H9 (cell line): ENCODE data around the gene UBR2. TPM values are rescaled to one million over a fixed set of nuclear protein-coding genes. Genes with fewer than 3 reads are reported as not detected.

ENCODE experiments used
- DNase-seq: peaks from one replicate; pipeline ENCODE4 v3.0.0-alpha.2; 2017
- H2AFZ ChIP-seq: one replicate; pipeline ENCODE4 v1.6.1; 2013; ENCODE audit warnings: mild to moderate bottlenecking, low read length, control low read depth, moderate library complexity
- H2AK5ac ChIP-seq: 2 replicates; pipeline ENCODE4 v1.6.1; 2013; ENCODE audit warnings: low read length, control low read depth, mixed read lengths; ENCODE audit not compliant: insufficient read length
- H2BK120ac ChIP-seq: one replicate; pipeline ENCODE4 v1.6.1; 2013; ENCODE audit warnings: low read depth, mild to moderate bottlenecking, low read length, control low read depth, inconsistent platforms; ENCODE audit not compliant: poor library complexity, severe bottlenecking
- H2BK12ac ChIP-seq: 2 replicates; pipeline ENCODE4 v1.6.1; 2013; ENCODE audit warnings: low read length, control low read depth, mixed read lengths, low read depth; ENCODE audit not compliant: insufficient read length
- H2BK15ac ChIP-seq: 2 replicates; pipeline ENCODE4 v1.6.1; 2013; ENCODE audit warnings: low read depth, low read length, control low read depth
- H2BK20ac ChIP-seq: one replicate; pipeline ENCODE4 v1.6.1; 2013; ENCODE audit warnings: low read depth, mild to moderate bottlenecking, low read length, control low read depth, inconsistent platforms; ENCODE audit not compliant: poor library complexity, severe bottlenecking
- H2BK5ac ChIP-seq: 2 replicates; pipeline ENCODE4 v1.6.1; 2013; ENCODE audit warnings: low read length, control low read depth, mixed read lengths; ENCODE audit not compliant: insufficient read length
- H3K14ac ChIP-seq: 2 replicates; pipeline ENCODE4 v1.6.1; 2013; ENCODE audit warnings: low read length, control low read depth; ENCODE audit not compliant: insufficient read depth
- H3K18ac ChIP-seq: 2 replicates; pipeline ENCODE4 v1.6.1; 2013; ENCODE audit warnings: low read depth, mild to moderate bottlenecking, mixed read lengths, low read length, control low read depth; ENCODE audit not compliant: insufficient read length
- H3K23ac ChIP-seq: 2 replicates; pipeline ENCODE4 v1.6.1; 2013; ENCODE audit warnings: low read length, control low read depth, mixed read lengths, low read depth; ENCODE audit not compliant: insufficient read length
- H3K23me2 ChIP-seq: 2 replicates; pipeline ENCODE4 v1.6.1; 2013; ENCODE audit warnings: low read depth, mild to moderate bottlenecking, mixed read lengths, low read length, control low read depth; ENCODE audit not compliant: insufficient read length, poor library complexity, severe bottlenecking
- H3K27ac ChIP-seq: 2 replicates; pipeline ENCODE4 v1.5.1; 2013; ENCODE audit warnings: low read length, control low read depth, mixed read lengths, low read depth; ENCODE audit not compliant: insufficient read length
- H3K27me3 ChIP-seq: 2 replicates; pipeline ENCODE4 v1.6.1; 2013; ENCODE audit warnings: low read length, control low read depth, inconsistent platforms; ENCODE audit not compliant: insufficient read depth
- H3K4ac ChIP-seq: 2 replicates; pipeline ENCODE4 v1.6.1; 2013; ENCODE audit warnings: low read depth, mild to moderate bottlenecking, control low read depth, inconsistent platforms, low read length, moderate library complexity
- H3K4me1 ChIP-seq: 2 replicates; pipeline ENCODE4 v1.6.1; 2013; ENCODE audit warnings: low read length, control low read depth, inconsistent platforms; ENCODE audit not compliant: insufficient read depth
- H3K4me2 ChIP-seq: 2 replicates; pipeline ENCODE4 v1.6.1; 2013; ENCODE audit warnings: low read length, control low read depth, mixed read lengths; ENCODE audit not compliant: insufficient read length, insufficient read depth
- H3K56ac ChIP-seq: 2 replicates; pipeline ENCODE4 v1.6.1; 2013; ENCODE audit warnings: low read depth, mild to moderate bottlenecking, mixed read lengths, low read length, control low read depth; ENCODE audit not compliant: insufficient read length
- H3K79me1 ChIP-seq: 2 replicates; pipeline ENCODE4 v1.6.1; 2013; ENCODE audit warnings: low read depth, mild to moderate bottlenecking, moderate library complexity, low read length, control low read depth, inconsistent platforms; ENCODE audit not compliant: insufficient read depth, poor library complexity, severe bottlenecking
- H3K79me2 ChIP-seq: 2 replicates; pipeline ENCODE4 v1.6.1; 2013; ENCODE audit warnings: low read length, control low read depth, inconsistent platforms; ENCODE audit not compliant: insufficient read depth
- H3K9ac ChIP-seq: 2 replicates; pipeline ENCODE4 v1.6.1; 2013; ENCODE audit warnings: low read length, control low read depth, mixed read lengths; ENCODE audit not compliant: insufficient read length; ENCODE audit errors: extremely low read depth
- H3K9me3 ChIP-seq: one replicate; pipeline ENCODE4 v1.6.1; 2013; ENCODE audit warnings: low read depth, low read length, inconsistent platforms; ENCODE audit not compliant: control insufficient read depth
- H3T11ph ChIP-seq: one replicate; pipeline ENCODE4 v1.6.1; 2013; ENCODE audit warnings: mild to moderate bottlenecking, low read length, control low read depth, inconsistent platforms
- H4K20me1 ChIP-seq: one replicate; pipeline ENCODE4 v1.6.1; 2013; ENCODE audit not compliant: control insufficient read depth, insufficient read length, insufficient read depth
- H4K5ac ChIP-seq: 2 replicates; pipeline ENCODE4 v1.6.1; 2013; ENCODE audit warnings: low read depth, mild to moderate bottlenecking, mixed read lengths, low read length, control low read depth; ENCODE audit not compliant: insufficient read length
- H4K8ac ChIP-seq: replicated peaks from 2 replicates; pipeline ENCODE4 v1.6.1; 2013; ENCODE audit warnings: low read length, control low read depth, mixed read lengths, low read depth; ENCODE audit not compliant: insufficient read length
- H4K91ac ChIP-seq: 2 replicates; pipeline ENCODE4 v1.6.1; 2013; ENCODE audit warnings: low read depth, mild to moderate bottlenecking, moderate library complexity, mixed read lengths, low read length, control low read depth; ENCODE audit not compliant: insufficient read length
- H3K27ac Mint-ChIP-seq, 3 experiments: 2 replicates in 2 of 3; 3 replicates in 1 of 3; pipeline ENCODE4 v1.8.0; 2020 to 2021; ENCODE audit warnings: mixed read lengths in 3 of 3, mild to moderate bottlenecking in 1 of 3, moderate library complexity in 1 of 3
- H3K27me3 Mint-ChIP-seq: 2 replicates; pipeline ENCODE4 v1.8.0; 2021; ENCODE audit warnings: low read depth, mild to moderate bottlenecking, moderate library complexity, mixed read lengths
- H3K36me3 Mint-ChIP-seq, 3 experiments: 2 replicates in 2 of 3; 3 replicates in 1 of 3; pipeline ENCODE4 v1.8.0; 2020 to 2021; ENCODE audit warnings: low read depth in 3 of 3, mixed read lengths in 3 of 3; ENCODE audit not compliant: insufficient read depth in 1 of 3
- H3K4me1 Mint-ChIP-seq, 2 experiments: 2 replicates each; pipeline ENCODE4 v1.8.0; 2020; ENCODE audit warnings: mixed read lengths in 2 of 2
- H3K4me3 Mint-ChIP-seq, 2 experiments: 2 replicates in 1 of 2; 3 replicates in 1 of 2; pipeline ENCODE4 v1.8.0; 2020 to 2021; ENCODE audit warnings: mild to moderate bottlenecking in 2 of 2, mixed read lengths in 2 of 2, moderate library complexity in 1 of 2
- H3K9me3 Mint-ChIP-seq, 2 experiments: 2 replicates in 1 of 2; 3 replicates in 1 of 2; pipeline ENCODE4 v1.8.0; 2020; ENCODE audit warnings: mild to moderate bottlenecking in 2 of 2, mixed read lengths in 2 of 2, moderate library complexity in 1 of 2
- WGBS: extraction: QIAGEN DNeasy Blood & Tissue Kit; methylation state at CpG from one replicate; pipeline ENCODE4 v1.1.7; 2013; ENCODE audit warnings: missing lambda C conversion rate, low lambda C conversion rate, mixed read lengths; ENCODE audit not compliant: insufficient read length; ENCODE audit errors: extremely low coverage; 5-methylcytosine and 5-hydroxymethylcytosine counted together
- total RNA-seq: library from RNA; stranded (reverse); gene quantifications from 2 replicates; pipeline ENCODE4 v1.2.1, GENCODE V29; 2021
- TF ChIP-seq, protein P1 (sequence below): fragments of 200-600 bp; sonication (generic); conservative IDR thresholded peaks from 3 replicates; pipeline ENCODE4 v1.8.0; 2021; ENCODE audit warnings: antibody characterized with exemption, mild to moderate bottlenecking

The UBR2 gene
- total RNA-seq, 1 experiment from 2014 or later, result 18.7 TPM

DNA sequence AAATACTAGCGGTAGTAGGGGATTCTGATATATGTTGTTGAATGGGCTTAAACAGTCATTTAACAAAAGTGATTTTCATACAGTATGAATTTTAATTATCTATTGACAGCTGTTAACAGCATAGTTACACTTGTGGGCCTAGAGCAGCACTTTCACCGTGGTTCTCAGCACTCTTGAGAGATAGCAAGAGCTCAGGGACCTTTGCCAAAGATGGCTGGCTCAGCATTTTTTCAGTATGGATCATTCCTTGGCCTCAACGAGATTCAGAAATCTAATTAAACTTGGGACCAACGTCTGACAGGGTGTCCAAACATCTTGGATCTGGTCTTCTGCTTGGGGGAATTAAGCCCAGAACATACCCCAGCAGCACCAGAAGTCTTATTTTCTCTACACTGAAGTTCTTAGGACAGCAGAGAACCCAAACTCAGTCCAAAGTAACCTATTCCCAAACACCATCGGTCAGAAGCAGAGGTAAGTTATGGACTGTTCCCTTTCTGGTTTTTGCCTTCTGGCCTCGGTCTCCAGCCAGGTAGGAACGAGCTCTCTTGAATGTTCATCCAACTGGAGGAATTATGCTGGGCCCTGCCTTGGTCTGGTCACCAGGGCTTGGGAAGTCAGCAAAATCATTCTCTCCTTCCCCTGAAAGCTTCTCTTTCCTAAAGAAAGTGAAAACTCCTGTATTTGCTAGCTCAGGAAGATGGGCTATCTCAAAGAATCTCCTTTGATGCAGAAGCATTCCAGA is 132.9 kb downstream of the UBR2 start:
- no peaks in the 10 kb centered on the region for H3K9me3 Mint-ChIP-seq
- no peak overlapping the region for H3K4me2 ChIP-seq
- TF ChIP-seq, protein P1, sequence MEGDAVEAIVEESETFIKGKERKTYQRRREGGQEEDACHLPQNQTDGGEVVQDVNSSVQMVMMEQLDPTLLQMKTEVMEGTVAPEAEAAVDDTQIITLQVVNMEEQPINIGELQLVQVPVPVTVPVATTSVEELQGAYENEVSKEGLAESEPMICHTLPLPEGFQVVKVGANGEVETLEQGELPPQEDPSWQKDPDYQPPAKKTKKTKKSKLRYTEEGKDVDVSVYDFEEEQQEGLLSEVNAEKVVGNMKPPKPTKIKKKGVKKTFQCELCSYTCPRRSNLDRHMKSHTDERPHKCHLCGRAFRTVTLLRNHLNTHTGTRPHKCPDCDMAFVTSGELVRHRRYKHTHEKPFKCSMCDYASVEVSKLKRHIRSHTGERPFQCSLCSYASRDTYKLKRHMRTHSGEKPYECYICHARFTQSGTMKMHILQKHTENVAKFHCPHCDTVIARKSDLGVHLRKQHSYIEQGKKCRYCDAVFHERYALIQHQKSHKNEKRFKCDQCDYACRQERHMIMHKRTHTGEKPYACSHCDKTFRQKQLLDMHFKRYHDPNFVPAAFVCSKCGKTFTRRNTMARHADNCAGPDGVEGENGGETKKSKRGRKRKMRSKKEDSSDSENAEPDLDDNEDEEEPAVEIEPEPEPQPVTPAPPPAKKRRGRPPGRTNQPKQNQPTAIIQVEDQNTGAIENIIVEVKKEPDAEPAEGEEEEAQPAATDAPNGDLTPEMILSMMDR, result no peak
- no peak overlapping the region for H3T11ph ChIP-seq
- no peak overlapping the region for H3K27ac ChIP-seq
- H3K23ac ChIP-seq, result no peak overlapping the region
- no peaks in the 10 kb centered on the region for H3K23me2 ChIP-seq
- H3K79me1 ChIP-seq, result no peaks in the 10 kb centered on the region
- no peak overlapping the region for H3K18ac ChIP-seq
- H3K56ac ChIP-seq, result no peak overlapping the region
- no peak overlapping the region for H3K4ac ChIP-seq
- no peak for DNase-seq
- H3K79me2 ChIP-seq, result no peaks in the 10 kb centered on the region
- no peak overlapping the region for H2AFZ ChIP-seq
- no peak overlapping the region for H2AK5ac ChIP-seq
- H3K4me1 Mint-ChIP-seq, result no peaks in the 10 kb centered on the region; a peak in 1 of 4 replicates
- no peak overlapping the region for H2BK15ac ChIP-seq
- H3K4me1 ChIP-seq, result no peaks in the 10 kb centered on the region
- no peak overlapping the region for H3K27ac Mint-ChIP-seq
- no peak overlapping the region for H3K4me3 Mint-ChIP-seq
- no peak overlapping the region for H3K9ac ChIP-seq
- H3K27me3 Mint-ChIP-seq, result no peaks in the 10 kb centered on the region
- no peaks in the 10 kb centered on the region for H3K9me3 ChIP-seq
- H2BK20ac ChIP-seq, result no peak overlapping the region
- no peak overlapping the region for H3K14ac ChIP-seq
- no peak overlapping the region for H4K91ac ChIP-seq
- no CpG with 5 or more reads among the region's 7 CpGs for WGBS
- H4K8ac ChIP-seq, result no peak overlapping the region
- H2BK120ac ChIP-seq, result no peak overlapping the region
- H2BK12ac ChIP-seq, result no peak overlapping the region
- H4K5ac ChIP-seq, result no peak overlapping the region
- H3K27me3 ChIP-seq, result no peaks in the 10 kb centered on the region
- no peaks in the 10 kb centered on the region for H4K20me1 ChIP-seq
- peaks cover 5 to 18% (median 5%) of the 10 kb centered on the region in 3 experiments; a peak in 5 of 7 replicates for H3K36me3 Mint-ChIP-seq
- H2BK5ac ChIP-seq, result no peak overlapping the region
